HEK293 (cell line): ENCODE data around the gene OCA2.
A peak's percentile ranks its signal among the peaks of the same experiment; 100 is the strongest.

Source experiments
- CTCF ChIA-PET: fragments of 350-600 bp; formaldehyde crosslinking; extraction: SDS; loops from one replicate; lab custom pipeline; 2021; ENCODE audit warnings: antibody characterized with exemption; lab: Yijun Ruan, JAX
- POLR2A ChIA-PET: fragments of 300-600 bp; formaldehyde crosslinking; extraction: SDS; loops from one replicate; lab custom pipeline; 2020; ENCODE audit warnings: antibody characterized with exemption, inconsistent platforms; lab: Yijun Ruan, JAX
- H3K27ac ChIP-seq: fragments of 200-500 bp; sonication (Bioruptor generic); 2 replicates; pipeline ENCODE4 v1.5.1; 2014; ENCODE audit warnings: low read depth, low read length, control low read depth, inconsistent platforms; ENCODE audit errors: extremely low read depth
- H3K36me3 ChIP-seq, 2 experiments: fragments of 200-500 bp in 1 of 2; sonication (Bioruptor generic) in 1 of 2; 1 replicate in 1 of 2; 2 replicates in 1 of 2; pipeline ENCODE4 v1.5.1; 2014 to 2017; ENCODE audit warnings: inconsistent platforms in 2 of 2, low read length in 2 of 2; ENCODE audit not compliant: control insufficient read depth in 2 of 2, insufficient read depth in 1 of 2
- H3K4me1 ChIP-seq: fragments of 200-500 bp; sonication (Bioruptor generic); 2 replicates; pipeline ENCODE4 v1.5.1; 2014; ENCODE audit warnings: mild to moderate bottlenecking, low read length, inconsistent platforms; ENCODE audit not compliant: control insufficient read depth, insufficient read depth
- H3K4me3 ChIP-seq: 2 replicates; pipeline ENCODE4 v1.5.1; 2011; ENCODE audit warnings: low read depth, mild to moderate bottlenecking, control low read depth, low read length, moderate library complexity
- H3K9me3 ChIP-seq: fragments of 200-500 bp; sonication (Bioruptor generic); 2 replicates; pipeline ENCODE4 v1.5.1; 2014; ENCODE audit warnings: low read depth, low read length, inconsistent platforms; ENCODE audit not compliant: control insufficient read depth, insufficient read depth
- HOXD13 ChIP-seq: sonication (generic); formaldehyde crosslinking; IDR thresholded peaks from 2 replicates; pipeline ENCODE4 v1.8.0; 2022; ENCODE audit warnings: missing genetic modification reagents, borderline replicate concordance
- KLF7 ChIP-seq: fragments of 450-650 bp; formaldehyde crosslinking; IDR thresholded peaks from 2 replicates; pipeline ENCODE4 v1.5.1; 2016; ENCODE audit warnings: missing biosample characterization, missing genetic modification characterization, borderline replicate concordance
- SCRT1 ChIP-seq: fragments of 450-650 bp; formaldehyde crosslinking; IDR thresholded peaks from 2 replicates; pipeline ENCODE4 v1.5.1; 2016; ENCODE audit warnings: missing biosample characterization, missing genetic modification characterization, borderline replicate concordance
- SETDB1 ChIP-seq: IDR thresholded peaks from one replicate; pipeline ENCODE4 v1.6.1; 2017; ENCODE audit warnings: mild to moderate bottlenecking, low read length, moderate library complexity, mixed read lengths; ENCODE audit not compliant: insufficient read length
- TRIM28 ChIP-seq: IDR thresholded peaks from 2 replicates; pipeline ENCODE4 v1.6.1; 2011; ENCODE audit warnings: low read length, control low read depth, borderline replicate concordance
- ZFHX2 ChIP-seq: fragments of 450-650 bp; formaldehyde crosslinking; conservative IDR thresholded peaks from 2 replicates; pipeline ENCODE4 v1.5.1; 2016; ENCODE audit warnings: missing biosample characterization, missing genetic modification characterization
- ZNF16 ChIP-seq: fragments of 450-650 bp; formaldehyde crosslinking; IDR thresholded peaks from 2 replicates; pipeline ENCODE4 v1.5.1; 2016; ENCODE audit warnings: low read depth, missing biosample characterization, missing genetic modification characterization
- ZNF248 ChIP-seq: fragments of 450-650 bp; formaldehyde crosslinking; IDR thresholded peaks from 2 replicates; pipeline ENCODE4 v1.5.1; 2017; ENCODE audit warnings: missing biosample characterization, missing genetic modification characterization
- ZNF311 ChIP-seq: fragments of 450-650 bp; formaldehyde crosslinking; IDR thresholded peaks from 2 replicates; pipeline ENCODE4 v1.5.1; 2017; ENCODE audit warnings: missing biosample characterization, missing genetic modification characterization, borderline replicate concordance
- ZNF341 ChIP-seq: fragments of 450-650 bp; formaldehyde crosslinking; IDR thresholded peaks from 2 replicates; pipeline ENCODE4; 2016; ENCODE audit warnings: low read depth, missing biosample characterization, missing genetic modification characterization
- ZNF596 ChIP-seq: fragments of 450-650 bp; IDR thresholded peaks from 2 replicates; pipeline ENCODE4 v1.5.0; 2018; ENCODE audit warnings: missing biosample characterization, mild to moderate bottlenecking, missing genetic modification characterization, moderate library complexity
- ZNF654 ChIP-seq: fragments of 450-650 bp; formaldehyde crosslinking; IDR thresholded peaks from 2 replicates; pipeline ENCODE4 v1.5.1; 2016; ENCODE audit warnings: low read depth, missing biosample characterization, missing genetic modification characterization
- ZNF792 ChIP-seq: fragments of 450-650 bp; formaldehyde crosslinking; IDR thresholded peaks from 2 replicates; pipeline ENCODE4 v1.5.1; 2016; ENCODE audit warnings: missing biosample characterization, missing genetic modification characterization
- ZNF837 ChIP-seq: fragments of 450-650 bp; formaldehyde crosslinking; IDR thresholded peaks from 2 replicates; pipeline ENCODE4 v1.5.1; 2016; ENCODE audit warnings: missing biosample characterization, missing genetic modification characterization
- ZSCAN16 ChIP-seq: fragments of 450-650 bp; formaldehyde crosslinking; IDR thresholded peaks from 2 replicates; pipeline ENCODE4 v1.5.1; 2016; ENCODE audit warnings: missing biosample characterization, missing genetic modification characterization
- ZSCAN18 ChIP-seq: fragments of 450-650 bp; formaldehyde crosslinking; IDR thresholded peaks from 2 replicates; pipeline ENCODE4 v1.5.1; 2016; ENCODE audit warnings: missing biosample characterization, missing genetic modification characterization
- ZXDB ChIP-seq: fragments of 450-650 bp; formaldehyde crosslinking; IDR thresholded peaks from 2 replicates; pipeline ENCODE4 v1.5.1; 2016; ENCODE audit warnings: missing biosample characterization, missing genetic modification characterization
- TF ChIP-seq, protein P1 (sequence below): fragments of 450-650 bp; formaldehyde crosslinking; IDR thresholded peaks from 2 replicates; pipeline ENCODE4 v1.5.1; 2016; ENCODE audit warnings: missing biosample characterization, missing genetic modification characterization
- TF ChIP-seq, protein P2 (sequence below): fragments of 450-650 bp; formaldehyde crosslinking; IDR thresholded peaks from 2 replicates; pipeline ENCODE4 v1.5.1; 2016; ENCODE audit warnings: missing biosample characterization, missing genetic modification characterization
- TF ChIP-seq, protein P3 (sequence below): fragments of 450-650 bp; formaldehyde crosslinking; IDR thresholded peaks from 2 replicates; pipeline ENCODE4 v1.5.1; 2016; ENCODE audit warnings: missing biosample characterization, missing genetic modification characterization
- TF ChIP-seq, protein P4 (sequence below): fragments of 450-650 bp; formaldehyde crosslinking; IDR thresholded peaks from 2 replicates; pipeline ENCODE4 v1.5.1; 2016; ENCODE audit warnings: missing biosample characterization, missing genetic modification characterization, low read depth

Gene OCA2

DNA sequence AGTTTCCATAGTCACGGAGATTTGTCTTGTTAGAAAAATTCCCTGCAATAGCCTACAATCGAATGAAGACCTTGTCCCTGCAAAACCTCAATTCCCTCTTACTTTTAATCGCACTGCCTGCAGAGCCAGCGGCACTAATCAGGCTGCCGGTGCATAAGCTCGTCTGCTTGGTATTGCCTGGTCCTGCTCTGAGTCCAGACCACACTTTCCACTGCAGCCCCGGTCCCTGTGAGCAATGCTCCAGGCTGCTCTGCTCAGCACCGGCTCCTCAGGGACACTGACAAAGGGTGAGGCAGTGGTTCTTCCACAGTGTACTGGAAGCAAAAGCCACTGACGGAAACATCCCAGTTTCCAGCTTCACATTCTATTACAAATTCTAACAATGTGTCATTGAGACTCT, 164.3 kb downstream of the OCA2 start (continued):
- TF ChIP-seq, protein P1, sequence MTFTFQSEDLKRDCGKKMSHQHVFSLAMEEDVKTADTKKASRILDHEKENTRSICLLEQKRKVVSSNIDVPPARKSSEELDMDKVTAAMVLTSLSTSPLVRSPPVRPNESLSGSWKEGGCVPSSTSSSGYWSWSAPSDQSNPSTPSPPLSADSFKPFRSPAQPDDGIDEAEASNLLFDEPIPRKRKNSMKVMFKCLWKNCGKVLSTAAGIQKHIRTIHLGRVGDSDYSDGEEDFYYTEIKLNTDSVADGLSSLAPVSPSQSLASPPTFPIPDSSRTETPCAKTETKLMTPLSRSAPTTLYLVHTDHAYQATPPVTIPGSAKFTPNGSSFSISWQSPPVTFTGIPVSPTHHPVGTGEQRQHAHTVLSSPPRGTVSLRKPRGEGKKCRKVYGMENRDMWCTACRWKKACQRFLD (tag by site-specific recombination), result no peak
- TF ChIP-seq ZSCAN18 (tag by site-specific recombination), result no peak

DNA sequence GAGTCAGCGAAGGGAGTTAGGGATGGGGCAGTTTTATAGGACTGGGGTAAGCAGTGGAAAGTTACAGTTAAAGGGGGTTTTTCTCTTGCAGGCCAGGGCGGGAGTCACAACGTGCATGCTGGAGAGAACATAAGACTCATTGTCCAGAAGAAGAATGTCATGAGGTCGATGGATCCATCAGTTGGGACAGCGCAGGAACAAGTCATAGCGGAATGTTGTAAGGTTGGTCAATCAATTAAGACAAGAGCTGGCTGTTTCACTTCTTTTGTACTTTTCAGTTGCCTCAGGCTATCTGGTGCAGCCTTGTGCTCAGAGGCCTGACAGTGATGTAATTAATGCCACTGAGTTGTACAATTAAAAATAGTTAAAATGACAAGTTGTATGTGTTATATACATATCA, 165.6 kb downstream of the OCA2 start:
- POLR2A ChIA-PET, result no interaction called here
- no peaks in the 10 kb centered on the region for H3K36me3 ChIP-seq

GRCh38 chr15:27932600-27932999, 166.5 kb downstream of the OCA2 start:
- Histone ChIP-seq H3K4me1 (no peaks in the 10 kb centered on the region), H3K36me3 (no peaks in the 10 kb centered on the region), H3K27ac (no peak overlapping the region), H3K4me3 (no peak overlapping the region), H3K9me3 (no peaks in the 10 kb centered on the region)
- TF ChIP-seq SETDB1 (peak; percentile 34), ZNF792 (tag by site-specific recombination) (no peak)
- ChIA-PET POLR2A (no interaction called here), CTCF (no interaction called here)

More for the DNA sequence above, 165.6 kb downstream of the OCA2 start:
- Histone ChIP-seq H3K4me1 (no peaks in the 10 kb centered on the region), H3K9me3 (no peaks in the 10 kb centered on the region), H3K4me3 (no peak overlapping the region), H3K27ac (no peak overlapping the region)
- no peak for TF ChIP-seq ZNF837 (tag by site-specific recombination)
- CTCF ChIA-PET, result no interaction called here

GRCh38 chr15:27928386-27928785, 170.7 kb downstream of the OCA2 start:
- H3K9me3 ChIP-seq, result no peaks in the 10 kb centered on the region
- CTCF ChIA-PET, result interaction anchor here (0.9 kb wide), 1 partner anchor 11 kb away, joined by 3 read pairs; no protein-coding TSS in a partner anchor
- no peaks in the 10 kb centered on the region for H3K4me1 ChIP-seq
- no peak overlapping the region for H3K4me3 ChIP-seq
- no peaks in the 10 kb centered on the region for H3K36me3 ChIP-seq
- POLR2A ChIA-PET, result no interaction called here
- H3K27ac ChIP-seq, result no peak overlapping the region
- TF ChIP-seq KLF7 (no peak), ZNF596 (tag by site-specific recombination) (no peak), ZNF248 (tag by site-specific recombination) (no peak), ZNF654 (tag by site-specific recombination) (no peak), ZXDB (tag by site-specific recombination) (no peak), ZFHX2 (tag by site-specific recombination) (no peak), ZNF311 (no peak), ZNF16 (tag by site-specific recombination) (no peak), HOXD13 (CRISPR knock-in tag) (no peak), TRIM28 (no peak), SCRT1 (tag by site-specific recombination) (no peak), ZNF341 (tag by site-specific recombination) (no peak), ZSCAN16 (tag by site-specific recombination) (no peak)
- TF ChIP-seq, protein P2, sequence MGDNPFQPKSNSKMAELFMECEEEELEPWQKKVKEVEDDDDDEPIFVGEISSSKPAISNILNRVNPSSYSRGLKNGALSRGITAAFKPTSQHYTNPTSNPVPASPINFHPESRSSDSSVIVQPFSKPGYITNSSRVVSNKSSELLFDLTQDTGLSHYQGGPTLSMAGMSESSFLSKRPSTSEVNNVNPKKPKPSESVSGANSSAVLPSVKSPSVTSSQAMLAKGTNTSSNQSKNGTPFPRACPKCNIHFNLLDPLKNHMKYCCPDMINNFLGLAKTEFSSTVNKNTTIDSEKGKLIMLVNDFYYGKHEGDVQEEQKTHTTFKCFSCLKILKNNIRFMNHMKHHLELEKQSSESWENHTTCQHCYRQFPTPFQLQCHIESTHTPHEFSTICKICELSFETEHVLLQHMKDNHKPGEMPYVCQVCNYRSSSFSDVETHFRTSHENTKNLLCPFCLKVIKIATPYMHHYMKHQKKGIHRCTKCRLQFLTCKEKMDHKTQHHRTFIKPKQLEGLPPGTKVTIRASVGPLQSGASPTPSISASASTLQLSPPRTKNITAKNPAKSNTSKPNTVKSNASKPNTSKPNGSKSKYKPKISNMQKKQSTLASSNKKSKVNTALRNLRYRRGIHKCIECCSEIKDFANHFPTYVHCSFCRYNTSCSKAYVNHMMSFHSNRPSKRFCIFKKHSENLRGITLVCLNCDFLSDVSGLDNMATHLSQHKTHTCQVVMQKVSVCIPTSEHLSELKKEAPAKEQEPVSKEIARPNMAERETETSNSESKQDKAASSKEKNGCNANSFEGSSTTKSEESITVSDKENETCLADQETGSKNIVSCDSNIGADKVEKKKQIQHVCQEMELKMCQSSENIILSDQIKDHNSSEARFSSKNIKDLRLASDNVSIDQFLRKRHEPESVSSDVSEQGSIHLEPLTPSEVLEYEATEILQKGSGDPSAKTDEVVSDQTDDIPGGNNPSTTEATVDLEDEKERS (tag by site-specific recombination), result no peak
- TF ChIP-seq, protein P3, sequence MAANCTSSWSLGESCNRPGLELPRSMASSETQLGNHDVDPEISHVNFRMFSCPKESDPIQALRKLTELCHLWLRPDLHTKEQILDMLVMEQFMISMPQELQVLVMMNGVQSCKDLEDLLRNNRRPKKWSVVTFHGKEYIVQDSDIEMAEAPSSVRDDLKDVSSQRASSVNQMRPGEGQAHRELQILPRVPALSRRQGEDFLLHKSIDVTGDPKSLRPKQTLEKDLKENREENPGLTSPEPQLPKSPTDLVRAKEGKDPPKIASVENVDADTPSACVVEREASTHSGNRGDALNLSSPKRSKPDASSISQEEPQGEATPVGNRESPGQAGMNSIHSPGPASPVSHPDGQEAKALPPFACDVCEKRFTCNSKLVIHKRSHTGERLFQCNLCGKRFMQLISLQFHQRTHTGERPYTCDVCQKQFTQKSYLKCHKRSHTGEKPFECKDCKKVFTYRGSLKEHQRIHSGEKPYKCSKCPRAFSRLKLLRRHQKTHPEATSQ, result no peak
- TF ChIP-seq, protein P4, sequence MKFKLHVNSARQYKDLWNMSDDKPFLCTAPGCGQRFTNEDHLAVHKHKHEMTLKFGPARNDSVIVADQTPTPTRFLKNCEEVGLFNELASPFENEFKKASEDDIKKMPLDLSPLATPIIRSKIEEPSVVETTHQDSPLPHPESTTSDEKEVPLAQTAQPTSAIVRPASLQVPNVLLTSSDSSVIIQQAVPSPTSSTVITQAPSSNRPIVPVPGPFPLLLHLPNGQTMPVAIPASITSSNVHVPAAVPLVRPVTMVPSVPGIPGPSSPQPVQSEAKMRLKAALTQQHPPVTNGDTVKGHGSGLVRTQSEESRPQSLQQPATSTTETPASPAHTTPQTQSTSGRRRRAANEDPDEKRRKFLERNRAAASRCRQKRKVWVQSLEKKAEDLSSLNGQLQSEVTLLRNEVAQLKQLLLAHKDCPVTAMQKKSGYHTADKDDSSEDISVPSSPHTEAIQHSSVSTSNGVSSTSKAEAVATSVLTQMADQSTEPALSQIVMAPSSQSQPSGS (tag by site-specific recombination), result no peak
